ENCODE results near the gene HSD17B10.
A peak's percentile ranks its signal among the peaks of the same experiment; 100 is the strongest.

- TF ChIP-seq, protein P1, sequence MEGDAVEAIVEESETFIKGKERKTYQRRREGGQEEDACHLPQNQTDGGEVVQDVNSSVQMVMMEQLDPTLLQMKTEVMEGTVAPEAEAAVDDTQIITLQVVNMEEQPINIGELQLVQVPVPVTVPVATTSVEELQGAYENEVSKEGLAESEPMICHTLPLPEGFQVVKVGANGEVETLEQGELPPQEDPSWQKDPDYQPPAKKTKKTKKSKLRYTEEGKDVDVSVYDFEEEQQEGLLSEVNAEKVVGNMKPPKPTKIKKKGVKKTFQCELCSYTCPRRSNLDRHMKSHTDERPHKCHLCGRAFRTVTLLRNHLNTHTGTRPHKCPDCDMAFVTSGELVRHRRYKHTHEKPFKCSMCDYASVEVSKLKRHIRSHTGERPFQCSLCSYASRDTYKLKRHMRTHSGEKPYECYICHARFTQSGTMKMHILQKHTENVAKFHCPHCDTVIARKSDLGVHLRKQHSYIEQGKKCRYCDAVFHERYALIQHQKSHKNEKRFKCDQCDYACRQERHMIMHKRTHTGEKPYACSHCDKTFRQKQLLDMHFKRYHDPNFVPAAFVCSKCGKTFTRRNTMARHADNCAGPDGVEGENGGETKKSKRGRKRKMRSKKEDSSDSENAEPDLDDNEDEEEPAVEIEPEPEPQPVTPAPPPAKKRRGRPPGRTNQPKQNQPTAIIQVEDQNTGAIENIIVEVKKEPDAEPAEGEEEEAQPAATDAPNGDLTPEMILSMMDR (IDR thresholded peaks at IDR 0.05; ENCODE audit: low read depth, low read length) = no peak
- peak; percentile 43; the same call in 1 of the 2 replicates for TF ChIP-seq MYC (IDR thresholded peaks at IDR 0.05; ENCODE audit: low read depth, low read length)
- TF ChIP-seq MAX (IDR thresholded peaks at IDR 0.05; ENCODE audit: low read depth, low read length) = no peak; the same call in 1 of the 2 replicates
- TF ChIP-seq POLR2A (IDR thresholded peaks at IDR 0.05; ENCODE audit: extremely low read depth, insufficient read length) = peak; percentile 61
Observed at GRCh38 chrX:53433651-53434639, at the start of gene HSD17B10.

Data from NB4 (cell line).